Measurements from ENCODE around the gene ZNF816. TPM values are rescaled to one million over a fixed set of nuclear protein-coding genes. Genes with fewer than 3 reads are reported as not detected.
"Not testable (repeated sequence)": the region's sequence is repeated elsewhere in the genome, so short reads cannot be mapped to it uniquely, and the experiment has no call there.

ZNF816 gene
- total RNA-seq, 1 experiment from 2014 or later, result 15.3 TPM

GRCh38 chr19:52941941-52942385 lies 20.7 kb downstream of the ZNF816 start:
- POLR2A ChIA-PET, result interaction anchor here (0.7 kb wide), 2 partner anchors 20 to 32 kb away, joined by 5 to 9 read pairs; no protein-coding TSS in a partner anchor
- DNase-seq (ENCODE audit: low spot score) (peak; percentile 45), ATAC-seq (peak; percentile 6)
- no peaks in the 10 kb centered on the region for H3K27me3 Mint-ChIP-seq (ENCODE audit: low read depth)
- H3K9me3 Mint-ChIP-seq, result no peaks in the 10 kb centered on the region
- no peak for TF ChIP-seq NFYB (CRISPR knock-in tag; conservative IDR thresholded peaks at IDR 0.05; ENCODE audit: low read depth)
- peak; percentile 15; the same call in 1 of the 2 replicates for TF ChIP-seq MAX (CRISPR knock-in tag; IDR thresholded peaks at IDR 0.05)
- peaks cover 47% of the 10 kb centered on the region for H3K4me1 Mint-ChIP-seq
- H3K4me3 Mint-ChIP-seq, result peak overlapping the region; percentile 94
- peak overlapping the region; percentile 91 for H3K27ac Mint-ChIP-seq
- CTCF ChIA-PET, result no interaction called here
- H3K36me3 Mint-ChIP-seq, result peaks cover 3% of the 10 kb centered on the region; the same call in 1 of the 2 replicates

GRCh38 chr19:52941523-52941922 lies 21.2 kb downstream of the ZNF816 start:
- CTCF ChIA-PET; H3K9me3 Mint-ChIP-seq; H3K36me3 Mint-ChIP-seq; ATAC-seq; H3K27me3 Mint-ChIP-seq (ENCODE audit: low read depth); DNase-seq (ENCODE audit: low spot score): not testable (repeated sequence)
- Mint-ChIP-seq H3K27ac (peak overlapping the region; percentile 91), H3K4me3 (peak overlapping the region; percentile 94), H3K4me1 (peaks cover 43% of the 10 kb centered on the region)
- POLR2A ChIA-PET, result interaction anchor here (0.7 kb wide), 2 partner anchors 20 to 32 kb away, joined by 5 to 9 read pairs; no protein-coding TSS in a partner anchor

- Mint-ChIP-seq H3K4me3 (peak overlapping the region; percentile 94), H3K4me1 (peaks cover 40% of the 10 kb centered on the region)
- POLR2A ChIA-PET, result interaction anchor here (0.7 kb wide), 2 partner anchors 19 to 33 kb away, joined by 5 to 9 read pairs; no protein-coding TSS in a partner anchor
- peak; percentile 61; the same call in 1 of the 2 replicates for TF ChIP-seq ZNF121 (CRISPR knock-in tag; IDR thresholded peaks at IDR 0.05)
- CTCF ChIA-PET; DNase-seq (ENCODE audit: low spot score); H3K27ac Mint-ChIP-seq; ATAC-seq; H3K36me3 Mint-ChIP-seq; H3K9me3 Mint-ChIP-seq; H3K27me3 Mint-ChIP-seq (ENCODE audit: low read depth): not testable (repeated sequence)
Observed at GRCh38 chr19:52940905-52941304, 21.8 kb downstream of the ZNF816 start.

- peak overlapping the region; percentile 21; the same call in 1 of the 2 replicates for H3K27ac Mint-ChIP-seq
- no peak overlapping the region for H3K4me3 Mint-ChIP-seq
Observed at GRCh38 chr19:52938761-52939160, 23.9 kb downstream of the ZNF816 start.

GRCh38 chr19:52936954-52937325 lies 25.7 kb downstream of the ZNF816 start:
- no peak for DNase-seq (ENCODE audit: low spot score)
- CTCF ChIA-PET, result no interaction called here
- Mint-ChIP-seq H3K27me3 (ENCODE audit: low read depth) (no peaks in the 10 kb centered on the region), H3K4me1 (peaks cover 21% of the 10 kb centered on the region), H3K9me3 (no peaks in the 10 kb centered on the region), H3K4me3 (no peak overlapping the region), H3K36me3 (peaks cover 18% of the 10 kb centered on the region; the same call in 1 of the 2 replicates), H3K27ac (no peak overlapping the region; the same call in 1 of the 2 replicates)
- ATAC-seq, result no peak
- POLR2A ChIA-PET, result interaction anchor here (0.5 kb wide), 1 partner anchor 46 kb away, joined by 3 read pairs; no protein-coding TSS in a partner anchor
- TF ChIP-seq AFF4 (CRISPR knock-in tag; IDR thresholded peaks at IDR 0.05; ENCODE audit: borderline replicate concordance), result no peak
- no peak for TF ChIP-seq ZNF317 (CRISPR knock-in tag; IDR thresholded peaks at IDR 0.05; ENCODE audit: borderline replicate concordance, low read depth)
- TF ChIP-seq NR2C2 (CRISPR knock-in tag; IDR thresholded peaks at IDR 0.05), result no peak
- TF ChIP-seq ZNF396 (CRISPR knock-in tag; IDR thresholded peaks at IDR 0.05; ENCODE audit: borderline replicate concordance), result no peak
- no peak for TF ChIP-seq FOXK1 (CRISPR knock-in tag; IDR thresholded peaks at IDR 0.05)
- no peak for TF ChIP-seq ZSCAN18 (CRISPR knock-in tag; IDR thresholded peaks at IDR 0.05)
- no peak for TF ChIP-seq PRRX2 (CRISPR knock-in tag; IDR thresholded peaks at IDR 0.05)

More at GRCh38 chr19:52938761-52939160, 23.9 kb downstream of the ZNF816 start:
- no peaks in the 10 kb centered on the region for H3K9me3 Mint-ChIP-seq
- peaks cover 18% of the 10 kb centered on the region; the same call in 1 of the 2 replicates for H3K36me3 Mint-ChIP-seq
- no peaks in the 10 kb centered on the region for H3K27me3 Mint-ChIP-seq (ENCODE audit: low read depth)
- DNase-seq (ENCODE audit: low spot score) (no peak), ATAC-seq (no peak)
- CTCF ChIA-PET, result interaction anchor here (0.6 kb wide), 1 partner anchor 151 kb away, joined by 3 read pairs; no protein-coding TSS in a partner anchor
- peaks cover 19% of the 10 kb centered on the region for H3K4me1 Mint-ChIP-seq
- POLR2A ChIA-PET, result no interaction called here
- TF ChIP-seq RORB (CRISPR knock-in tag; IDR thresholded peaks at IDR 0.05) (no peak), AR (CRISPR knock-in tag; IDR thresholded peaks at IDR 0.05) (no peak), ZMAT4 (CRISPR knock-in tag; IDR thresholded peaks at IDR 0.05) (no peak), EMX1 (CRISPR knock-in tag; IDR thresholded peaks at IDR 0.05) (no peak)

All from WTC11 (cell line).